Measurements from ENCODE around the gene SAV1. TPM values are rescaled to one million over a fixed set of nuclear protein-coding genes. Genes with fewer than 3 reads are reported as not detected.

Gene SAV1
- total and polyA plus RNA-seq, 2 of the 8 experiments (the other 6 are each of a cell fraction or from before 2014, with no cell fraction given), result 15.9 to 78.3 TPM

DNA sequence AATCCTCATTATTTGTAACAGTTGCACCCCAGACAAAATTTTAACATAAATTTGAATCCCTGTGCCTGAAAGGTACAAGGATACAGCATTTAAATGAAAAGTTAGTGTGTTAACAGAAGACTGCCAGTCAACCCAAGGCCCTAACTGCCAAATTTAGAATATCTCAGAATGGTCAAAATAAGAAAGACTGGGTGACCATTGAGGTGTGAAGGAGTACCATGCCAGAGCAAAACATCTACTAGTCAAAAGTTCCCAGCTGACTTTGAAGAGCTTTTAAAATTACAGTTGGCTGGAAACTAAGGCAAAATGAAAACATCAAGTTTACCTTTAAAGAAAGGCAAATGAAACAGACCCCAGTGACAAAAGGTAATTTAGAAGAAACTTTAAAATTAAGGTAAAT, 18.4 kb downstream of the SAV1 start:
- no peak overlapping the region for H3K4me2 ChIP-seq (ENCODE audit: insufficient read depth in 1 of 2, low read depth in 2 of 2, low read length in 2 of 2)
- H3K4me3 ChIP-seq (ENCODE audit: extremely low read depth in 1 of 4, insufficient read depth in 2 of 4, low read depth in 3 of 4, low read length in 4 of 4), result no peak overlapping the region
- no peak overlapping the region for H4K91ac ChIP-seq (replicated peaks; ENCODE audit: insufficient read length, low read length)
- H2AK5ac ChIP-seq (ENCODE audit: low read depth, low read length), result no peak overlapping the region
- H2BK20ac ChIP-seq (ENCODE audit: low read length), result no peak overlapping the region
- H2BK15ac ChIP-seq (ENCODE audit: low read length), result no peak overlapping the region
- no peak overlapping the region for H3K23ac ChIP-seq (ENCODE audit: insufficient read length)
- CTCF ChIA-PET (ENCODE audit: partially characterized antibody), result interaction anchor here (0.5 to 1.3 kb wide), 4 partner anchors 20 to 363 kb away, joined by 3 read pairs; no protein-coding TSS in a partner anchor
- TF ChIP-seq KDM4A (IDR thresholded peaks at IDR 0.05; ENCODE audit: low read depth, low read length, severe bottlenecking), result no peak
- no peak for TF ChIP-seq RNF2 (IDR thresholded peaks at IDR 0.05; ENCODE audit: borderline replicate concordance, low read depth, low read length, missing control alignments, poor library complexity, severe bottlenecking)
- DNase-seq (ENCODE audit: low read depth in 1 of 2, low spot score in 2 of 2) (no peak), FAIRE-seq (no peak)
- no peak overlapping the region for H3K9ac ChIP-seq (replicated peaks in 1 of 4; ENCODE audit: extremely low read depth in 1 of 4, low read depth in 3 of 4, low read length in 3 of 4)
- H3K27ac ChIP-seq (ENCODE audit: low read depth, low read length), result no peak overlapping the region
- H3K4ac ChIP-seq (replicated peaks; ENCODE audit: insufficient read length, low read depth, low read length), result no peak overlapping the region
- no peaks in the 10 kb centered on the region for H3K23me2 ChIP-seq (ENCODE audit: low read depth, low read length)
- no peak overlapping the region for H2BK12ac ChIP-seq (ENCODE audit: low read depth, low read length)
- no peak overlapping the region for H2BK120ac ChIP-seq (replicated peaks; ENCODE audit: low read depth, low read length)
- POLR2A ChIA-PET (ENCODE audit: partially characterized antibody), result interaction anchor here (0.9 to 1.5 kb wide), 3 partner anchors 10 to 21 kb away, joined by 3 to 8 read pairs (median 3); no protein-coding TSS in a partner anchor
- H3K18ac ChIP-seq (ENCODE audit: extremely low read depth, low read length), result no peak overlapping the region
- peaks cover 4% of the 10 kb centered on the region; the same call in 1 of the 2 replicates for H3K79me1 ChIP-seq (ENCODE audit: low read depth, low read length)
- no peak overlapping the region for H4K5ac ChIP-seq (ENCODE audit: insufficient read length, low read depth, low read length)
- H3K27me3 ChIP-seq (replicated peaks in 1 of 4; ENCODE audit: control insufficient read depth in 3 of 4, extremely low read depth in 1 of 4, insufficient read depth in 3 of 4, low read length in 3 of 4), result no peaks in the 10 kb centered on the region
- H4K20me1 ChIP-seq (replicated peaks in 1 of 2; ENCODE audit: control insufficient read depth in 1 of 2, insufficient read depth in 2 of 2, low read length in 2 of 2), result no peaks in the 10 kb centered on the region
- no peak overlapping the region for H3K56ac ChIP-seq (replicated peaks; ENCODE audit: insufficient read length, low read depth, low read length)
- no peak overlapping the region for H2BK5ac ChIP-seq (ENCODE audit: low read depth, low read length)
- H3K79me2 ChIP-seq (ENCODE audit: control insufficient read depth in 1 of 2, insufficient read depth in 2 of 2, low read length in 2 of 2), result peaks cover 5 to 94% of the 10 kb centered on the region in 2 experiments; a peak in 3 of 4 replicates
- H4K8ac ChIP-seq (ENCODE audit: extremely low read depth, insufficient read depth, low read length), result no peak overlapping the region
- no peak overlapping the region for H3K14ac ChIP-seq (ENCODE audit: insufficient read length)
- H3K36me3 ChIP-seq (ENCODE audit: control insufficient read depth in 2 of 4, insufficient read depth in 4 of 4, low read length in 3 of 4), result peaks cover 0 to 1% (median 0%) of the 10 kb centered on the region in 4 experiments; a peak in 1 of 8 replicates
- no peak overlapping the region for H2AFZ ChIP-seq (ENCODE audit: low read length)
- 0 out of 7 replicates have a peak, but pooled peaks cover 0 to 5% (median under 1%) of the 10 kb centered on the region in 4 experiments for H3K4me1 ChIP-seq (replicated peaks in 1 of 4; ENCODE audit: control insufficient read depth in 3 of 4, insufficient read depth in 4 of 4, low read length in 3 of 4)
- H3K9me3 ChIP-seq (ENCODE audit: insufficient read depth in 2 of 2, low read depth in 1 of 2, low read length in 1 of 2), result no peaks in the 10 kb centered on the region

Data from H1 (cell line).